GM10266 (cell line): ENCODE measurements around the gene PDIA5.

ENCODE experiments used
- DNase-seq: peaks from one replicate; pipeline ENCODE4 v3.0.0; 2012; ENCODE audit errors: extremely low spot score
- TF ChIP-seq, protein P1 (sequence below): IDR thresholded peaks from 2 replicates; pipeline ENCODE4 v1.5.1; 2012; ENCODE audit warnings: mild to moderate bottlenecking, low read depth; ENCODE audit not compliant: control insufficient read depth, insufficient read depth; ENCODE audit errors: missing control alignments

Gene PDIA5

GRCh38 chr3:123161167-123161566, 94.3 kb downstream of the PDIA5 start:
- no peak for DNase-seq
- TF ChIP-seq, protein P1, sequence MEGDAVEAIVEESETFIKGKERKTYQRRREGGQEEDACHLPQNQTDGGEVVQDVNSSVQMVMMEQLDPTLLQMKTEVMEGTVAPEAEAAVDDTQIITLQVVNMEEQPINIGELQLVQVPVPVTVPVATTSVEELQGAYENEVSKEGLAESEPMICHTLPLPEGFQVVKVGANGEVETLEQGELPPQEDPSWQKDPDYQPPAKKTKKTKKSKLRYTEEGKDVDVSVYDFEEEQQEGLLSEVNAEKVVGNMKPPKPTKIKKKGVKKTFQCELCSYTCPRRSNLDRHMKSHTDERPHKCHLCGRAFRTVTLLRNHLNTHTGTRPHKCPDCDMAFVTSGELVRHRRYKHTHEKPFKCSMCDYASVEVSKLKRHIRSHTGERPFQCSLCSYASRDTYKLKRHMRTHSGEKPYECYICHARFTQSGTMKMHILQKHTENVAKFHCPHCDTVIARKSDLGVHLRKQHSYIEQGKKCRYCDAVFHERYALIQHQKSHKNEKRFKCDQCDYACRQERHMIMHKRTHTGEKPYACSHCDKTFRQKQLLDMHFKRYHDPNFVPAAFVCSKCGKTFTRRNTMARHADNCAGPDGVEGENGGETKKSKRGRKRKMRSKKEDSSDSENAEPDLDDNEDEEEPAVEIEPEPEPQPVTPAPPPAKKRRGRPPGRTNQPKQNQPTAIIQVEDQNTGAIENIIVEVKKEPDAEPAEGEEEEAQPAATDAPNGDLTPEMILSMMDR = no peak

GRCh38 chr3:123163141-123163540, 96.3 kb downstream of the PDIA5 start:
- TF ChIP-seq, protein P1 = no peak
- no peak for DNase-seq

GRCh38 chr3:123165163-123165562, 98.3 kb downstream of the PDIA5 start:
- no peak for DNase-seq
- TF ChIP-seq, protein P1 = no peak

DNA sequence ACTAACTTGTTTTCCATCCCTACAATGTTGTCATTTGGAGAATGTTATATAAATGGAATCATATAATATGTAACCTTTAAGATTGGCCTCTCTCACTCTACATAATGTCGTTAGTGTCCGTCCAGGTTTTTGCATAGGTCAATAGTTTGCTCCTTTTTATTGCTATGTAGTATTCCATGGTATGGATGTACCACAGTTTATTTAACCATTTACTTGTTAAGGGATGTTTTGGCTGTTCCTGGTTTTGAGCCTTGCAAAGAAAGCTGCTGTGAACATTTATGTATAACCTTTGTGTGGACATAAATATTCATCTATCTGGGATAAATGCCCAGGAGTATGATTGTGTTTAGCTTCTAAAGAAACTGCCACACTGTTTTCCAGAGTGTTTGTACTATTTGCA, 100.9 kb downstream of the PDIA5 start:
- TF ChIP-seq, protein P1 = no peak
- no peak for DNase-seq

GRCh38 chr3:123168122-123168521, 101.3 kb downstream of the PDIA5 start:
- no peak for DNase-seq
- TF ChIP-seq, protein P1 = no peak

- TF ChIP-seq, protein P1 = no peak
- DNase-seq = no peak
Observed at GRCh38 chr3:123168605-123169004, 101.8 kb downstream of the PDIA5 start.

- no peak for DNase-seq
- TF ChIP-seq, protein P1 = no peak
Observed at GRCh38 chr3:123169492-123169929, 102.7 kb downstream of the PDIA5 start.
